Osteoblast (primary cell): ENCODE results near the gene GDE1. TPM values are rescaled to one million over a fixed set of nuclear protein-coding genes. Genes with fewer than 3 reads are reported as not detected.

ENCODE experiments used
- DNase-seq: peaks from one replicate; pipeline ENCODE4 v3.0.0; 2011; ENCODE audit warnings: low spot score, mixed read lengths; ENCODE audit not compliant: insufficient read length; ENCODE audit errors: missing footprints
- H2AFZ ChIP-seq: 2 replicates; pipeline ENCODE4 v1.6.0; 2011; ENCODE audit warnings: mild to moderate bottlenecking, low read length
- H3K27ac ChIP-seq: 2 replicates; pipeline ENCODE4 v1.5.1; 2011; ENCODE audit warnings: mild to moderate bottlenecking, low read depth, low read length, moderate library complexity
- H3K27me3 ChIP-seq: 2 replicates; pipeline ENCODE4 v1.6.0; 2012; ENCODE audit warnings: mild to moderate bottlenecking, control low read depth, inconsistent platforms, low read length, moderate library complexity; ENCODE audit not compliant: insufficient read depth
- H3K36me3 ChIP-seq: 2 replicates; pipeline ENCODE4 v1.5.1; 2011; ENCODE audit warnings: mild to moderate bottlenecking, low read length, control low read depth, moderate library complexity; ENCODE audit not compliant: insufficient read depth
- H3K4me1 ChIP-seq: 2 replicates; pipeline ENCODE4 v1.5.1; 2011; ENCODE audit warnings: mild to moderate bottlenecking, low read length, control low read depth, moderate library complexity; ENCODE audit not compliant: insufficient read depth
- H3K4me2 ChIP-seq: 2 replicates; pipeline ENCODE4 v1.6.0; 2011; ENCODE audit warnings: mild to moderate bottlenecking, low read length; ENCODE audit not compliant: insufficient read depth
- H3K4me3 ChIP-seq: fragments of 200-600 bp; sonication (generic); 3 replicates; pipeline ENCODE4 v1.5.1; 2012; ENCODE audit warnings: mild to moderate bottlenecking, low read length, inconsistent platforms; ENCODE audit not compliant: insufficient read depth
- H3K79me2 ChIP-seq: 2 replicates; pipeline ENCODE4 v1.6.0; 2012; ENCODE audit warnings: mild to moderate bottlenecking, low read length, control low read depth, inconsistent platforms; ENCODE audit not compliant: insufficient read depth
- H3K9me3 ChIP-seq: 2 replicates; pipeline ENCODE4 v1.5.1; 2011; ENCODE audit warnings: low read depth, low read length, control low read depth
- H4K20me1 ChIP-seq: 2 replicates; pipeline ENCODE4 v1.6.0; 2012; ENCODE audit warnings: mild to moderate bottlenecking, low read length, control low read depth; ENCODE audit not compliant: insufficient read depth
- CTCF ChIP-seq: IDR thresholded peaks from 2 replicates; pipeline ENCODE4 v1.5.1; 2011; ENCODE audit warnings: mild to moderate bottlenecking, low read depth, low read length, moderate library complexity; ENCODE audit errors: extremely low read depth
- total RNA-seq: library from RNA; depleted of rRNA; stranded (reverse); fragments of >200 nt; gene quantifications from 2 replicates; pipeline ENCODE4 v1.2.3, GENCODE V29; 2012

Gene GDE1
- total RNA-seq, 1 donor: 77.1 TPM

GRCh38 chr16:19505600-19506303, 16.1 kb downstream of the GDE1 start:
- Histone ChIP-seq H3K79me2 (no peaks in the 10 kb centered on the region), H3K27me3 (no peaks in the 10 kb centered on the region), H3K4me2 (peak overlapping the region; percentile 12), H3K4me3 (no peak overlapping the region), H3K9me3 (no peaks in the 10 kb centered on the region), H3K27ac (no peak overlapping the region), H2AFZ (no peak overlapping the region), H3K36me3 (peaks cover 29% of the 10 kb centered on the region), H3K4me1 (peaks cover 11% of the 10 kb centered on the region), H4K20me1 (peaks cover 33% of the 10 kb centered on the region)
- no peak for DNase-seq
- no peak for TF ChIP-seq CTCF

GRCh38 chr16:19503461-19504075, 18.3 kb downstream of the GDE1 start:
- Histone ChIP-seq H2AFZ (no peak overlapping the region), H3K36me3 (peaks cover 29% of the 10 kb centered on the region), H3K79me2 (no peaks in the 10 kb centered on the region), H3K27ac (no peak overlapping the region), H3K4me3 (no peak overlapping the region), H3K4me1 (peaks cover 11% of the 10 kb centered on the region), H4K20me1 (peaks cover 27% of the 10 kb centered on the region), H3K4me2 (no peak overlapping the region), H3K9me3 (no peaks in the 10 kb centered on the region), H3K27me3 (no peaks in the 10 kb centered on the region)
- no peak for TF ChIP-seq CTCF
- no peak for DNase-seq

- peaks cover 29% of the 10 kb centered on the region for H3K36me3 ChIP-seq
- no peak for DNase-seq
- H2AFZ ChIP-seq: no peak overlapping the region
- no peak overlapping the region for H3K27ac ChIP-seq
- peak; percentile 81 for TF ChIP-seq CTCF
- peaks cover 11% of the 10 kb centered on the region for H3K4me1 ChIP-seq
- peaks cover 18% of the 10 kb centered on the region for H4K20me1 ChIP-seq
- H3K79me2 ChIP-seq: no peaks in the 10 kb centered on the region
- no peak overlapping the region for H3K4me3 ChIP-seq
- H3K4me2 ChIP-seq: no peak overlapping the region
- H3K9me3 ChIP-seq: no peaks in the 10 kb centered on the region
- H3K27me3 ChIP-seq: no peaks in the 10 kb centered on the region
Measured at GRCh38 chr16:19502395-19503131, 19.3 kb downstream of the GDE1 start.

- DNase-seq: no peak
- Histone ChIP-seq H4K20me1 (peaks cover 6% of the 10 kb centered on the region), H2AFZ (no peak overlapping the region), H3K27ac (no peak overlapping the region), H3K27me3 (no peaks in the 10 kb centered on the region), H3K79me2 (no peaks in the 10 kb centered on the region), H3K4me2 (no peak overlapping the region), H3K4me1 (no peaks in the 10 kb centered on the region), H3K4me3 (no peak overlapping the region), H3K9me3 (no peaks in the 10 kb centered on the region), H3K36me3 (peaks cover 23% of the 10 kb centered on the region)
- no peak for TF ChIP-seq CTCF
Measured at GRCh38 chr16:19499481-19499880, 22.4 kb downstream of the GDE1 start.
